PC-3 (cell line): ENCODE data around the gene KISS1R. TPM values are rescaled to one million over a fixed set of nuclear protein-coding genes. Genes with fewer than 3 reads are reported as not detected.
"Not testable (repeated sequence)": the region's sequence is repeated elsewhere in the genome, so short reads cannot be mapped to it uniquely, and the experiment has no call there.

Experiments
- ATAC-seq: fragments of 200-7000 bp; cut with Tn5 transposase; 2 replicates; pipeline ENCODE4 v1.9.1; 2020; ENCODE audit warnings: mild to moderate bottlenecking, moderate library complexity
- BruUV-seq: library from RNA; stranded (reverse); fragments of 400-500 nt; replicated peaks from 2 replicates; lab custom pipeline; 2021; lab: Mats Ljungman, UMichigan
- CTCF ChIA-PET: fragments of 300-600 bp; sonication (Branson Sonifier 250); formaldehyde crosslinking; loops from one replicate; lab custom pipeline; 2022; ENCODE audit warnings: antibody characterized with exemption; lab: Charles Lee
- POLR2A ChIA-PET: fragments of 300-600 bp; sonication (Branson Sonifier 250); formaldehyde crosslinking; loops from one replicate; lab custom pipeline; 2022; ENCODE audit warnings: antibody characterized with exemption; ENCODE audit not compliant: unreplicated experiment; lab: Charles Lee
- DNase-seq: peaks from one replicate; pipeline ENCODE4 v3.0.0-alpha.2; 2015
- H2AFZ ChIP-seq: fragments of 300-600 bp; sonication (generic); 2 replicates; pipeline ENCODE4 v1.6.0; 2016; ENCODE audit warnings: antibody characterized with exemption, low read length
- H3F3A ChIP-seq: fragments of 300-600 bp; sonication (generic); one replicate; pipeline ENCODE4 v1.6.0; 2017; ENCODE audit warnings: antibody characterized with exemption, low read length, control low read depth, mild to moderate bottlenecking; ENCODE audit not compliant: unreplicated experiment
- H3K27ac ChIP-seq: fragments of 300-600 bp; sonication (generic); 2 replicates; pipeline ENCODE4 v1.5.1; 2016; ENCODE audit warnings: mild to moderate bottlenecking, low read length
- H3K27me3 ChIP-seq: fragments of 300-600 bp; sonication (generic); 2 replicates; pipeline ENCODE4 v1.6.1; 2016; ENCODE audit warnings: low read length, mixed read lengths
- H3K36me3 ChIP-seq: fragments of 300-600 bp; sonication (generic); 2 replicates; pipeline ENCODE4 v1.6.1; 2016; ENCODE audit warnings: low read depth, mixed run types, low read length, mixed read lengths
- H3K4me1 ChIP-seq: fragments of 300-600 bp; sonication (generic); 2 replicates; pipeline ENCODE4 v1.5.1; 2016; ENCODE audit warnings: low read length; ENCODE audit not compliant: insufficient read depth
- H3K4me2 ChIP-seq: fragments of 300-600 bp; sonication (generic); 2 replicates; pipeline ENCODE4 v1.6.0; 2016; ENCODE audit warnings: low read length
- H3K4me3 ChIP-seq: fragments of 300-600 bp; sonication (generic); 2 replicates; pipeline ENCODE4 v1.5.1; 2016; ENCODE audit warnings: mild to moderate bottlenecking, low read length, mixed read lengths
- H3K79me2 ChIP-seq: fragments of 300-600 bp; sonication (generic); 2 replicates; pipeline ENCODE4 v1.6.1; 2017; ENCODE audit warnings: low read length, mixed read lengths
- H3K9ac ChIP-seq: fragments of 300-600 bp; sonication (generic); 2 replicates; pipeline ENCODE4 v1.6.0; 2016; ENCODE audit warnings: mild to moderate bottlenecking, low read length
- H3K9me2 ChIP-seq: fragments of 300-600 bp; sonication (generic); replicated peaks from 2 replicates; pipeline ENCODE4 v1.6.1; 2016; ENCODE audit warnings: mixed run types, low read length, mixed read lengths
- H3K9me3 ChIP-seq: fragments of 300-600 bp; sonication (generic); 2 replicates; pipeline ENCODE4 v1.6.1; 2016; ENCODE audit warnings: low read length, mixed read lengths
- H4K20me1 ChIP-seq: fragments of 300-600 bp; sonication (generic); 2 replicates; pipeline ENCODE4 v1.6.1; 2016; ENCODE audit warnings: low read length, mixed read lengths
- EZH2 ChIP-seq: fragments of 300-600 bp; sonication (generic); IDR thresholded peaks from one replicate; pipeline ENCODE4 v1.6.1; 2017; ENCODE audit warnings: antibody characterized with exemption, mild to moderate bottlenecking, low read length; ENCODE audit not compliant: unreplicated experiment
- EZH2phosphoT487 ChIP-seq: fragments of 300-600 bp; sonication (generic); IDR thresholded peaks from 2 replicates; pipeline ENCODE4 v1.6.1; 2018; ENCODE audit warnings: mild to moderate bottlenecking, antibody characterized with exemption, low read length, borderline replicate concordance
- intact Hi-C: fragments of 100-400 bp; cut with micrococcal nuclease; formaldehyde crosslinking; loops from 2 replicates; pipeline ENCODE4 v1.9.0; 2023
- total RNA-seq: library from RNA; depleted of rRNA; stranded (reverse); fragments of >200 nt; gene quantifications from 2 replicates; pipeline ENCODE4 v1.2.3, GENCODE V29; 2014
- TF ChIP-seq, protein P1 (sequence below): fragments of 300-600 bp; sonication (generic); conservative IDR thresholded peaks from 2 replicates; pipeline ENCODE4 v1.5.1; 2017; ENCODE audit warnings: antibody characterized with exemption, low read depth, mild to moderate bottlenecking, low read length

KISS1R gene
- total RNA-seq, 1 experiment from 2014 or later, result 3.9 TPM

DNA sequence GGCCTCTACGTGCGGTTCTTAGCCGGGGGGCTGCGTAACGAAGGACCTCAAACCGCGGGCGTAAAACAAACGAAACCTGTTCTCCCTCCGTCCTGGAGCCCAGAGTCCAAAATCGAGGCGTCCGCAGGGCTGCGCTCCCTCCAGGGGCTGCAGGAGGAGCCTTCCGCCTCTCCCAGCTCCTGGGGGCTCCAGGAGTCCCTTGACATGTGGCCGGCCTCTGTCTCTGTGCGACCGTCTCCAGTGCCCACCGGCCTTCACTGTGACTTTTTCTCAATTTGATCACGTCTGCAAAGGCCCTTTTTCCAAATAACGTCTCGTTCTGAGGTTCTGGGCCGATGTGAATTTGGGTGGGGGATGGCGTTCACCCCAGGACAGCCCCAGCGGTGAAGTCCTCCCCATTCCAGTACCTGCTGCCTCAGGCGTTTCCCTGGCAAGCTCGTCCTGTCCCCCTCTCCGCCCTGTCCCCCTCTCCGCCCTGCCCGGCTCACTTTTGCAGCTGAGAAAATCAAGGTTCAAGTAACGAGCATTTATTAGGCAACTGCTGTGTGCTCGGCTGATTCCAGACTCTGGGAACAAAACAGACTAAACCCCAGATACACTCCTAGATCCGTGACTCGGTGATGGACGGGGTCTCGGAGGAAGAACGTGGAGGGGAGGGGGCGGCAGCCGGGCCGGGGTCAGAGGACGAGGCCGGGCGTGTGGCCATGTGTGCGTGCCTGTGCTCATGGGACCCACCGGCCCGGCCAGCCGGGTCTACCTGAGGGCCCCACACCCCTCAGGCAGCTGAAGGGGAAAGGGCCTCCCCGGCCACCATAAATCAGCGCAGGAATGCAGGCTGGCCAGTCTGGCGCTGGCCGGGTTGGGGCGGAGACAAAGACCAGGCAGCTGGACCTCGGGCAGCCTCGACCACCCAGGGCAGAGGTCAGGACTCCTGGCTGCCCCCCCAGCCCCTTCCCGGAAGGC, 39.0 kb downstream of the KISS1R start:
- ATAC-seq, result no peak
- no peaks in the 10 kb centered on the region for H3K9me3 ChIP-seq
- no peaks in the 10 kb centered on the region for H3K9me2 ChIP-seq
- no TSS peak for BruUV-seq
- H3F3A ChIP-seq, result no peaks in the 10 kb centered on the region
- no peaks in the 10 kb centered on the region for H3K36me3 ChIP-seq
- no peaks in the 10 kb centered on the region for H3K79me2 ChIP-seq
- TF ChIP-seq, protein P1, sequence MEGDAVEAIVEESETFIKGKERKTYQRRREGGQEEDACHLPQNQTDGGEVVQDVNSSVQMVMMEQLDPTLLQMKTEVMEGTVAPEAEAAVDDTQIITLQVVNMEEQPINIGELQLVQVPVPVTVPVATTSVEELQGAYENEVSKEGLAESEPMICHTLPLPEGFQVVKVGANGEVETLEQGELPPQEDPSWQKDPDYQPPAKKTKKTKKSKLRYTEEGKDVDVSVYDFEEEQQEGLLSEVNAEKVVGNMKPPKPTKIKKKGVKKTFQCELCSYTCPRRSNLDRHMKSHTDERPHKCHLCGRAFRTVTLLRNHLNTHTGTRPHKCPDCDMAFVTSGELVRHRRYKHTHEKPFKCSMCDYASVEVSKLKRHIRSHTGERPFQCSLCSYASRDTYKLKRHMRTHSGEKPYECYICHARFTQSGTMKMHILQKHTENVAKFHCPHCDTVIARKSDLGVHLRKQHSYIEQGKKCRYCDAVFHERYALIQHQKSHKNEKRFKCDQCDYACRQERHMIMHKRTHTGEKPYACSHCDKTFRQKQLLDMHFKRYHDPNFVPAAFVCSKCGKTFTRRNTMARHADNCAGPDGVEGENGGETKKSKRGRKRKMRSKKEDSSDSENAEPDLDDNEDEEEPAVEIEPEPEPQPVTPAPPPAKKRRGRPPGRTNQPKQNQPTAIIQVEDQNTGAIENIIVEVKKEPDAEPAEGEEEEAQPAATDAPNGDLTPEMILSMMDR, result no peak
- no peak for TF ChIP-seq EZH2
- TF ChIP-seq EZH2phosphoT487, result no peak
- H3K4me1 ChIP-seq, result peaks cover 15% of the 10 kb centered on the region
- no peak for DNase-seq
- ChIA-PET CTCF (interaction anchor here (0.6 kb wide), 1 partner anchor 186 kb away, joined by 7 read pairs; no protein-coding TSS in a partner anchor), POLR2A (no interaction called here)
- H3K27ac ChIP-seq, result no peak overlapping the region
- H3K9ac ChIP-seq, result no peak overlapping the region
- H3K4me3 ChIP-seq, result no peak overlapping the region
- intact Hi-C loops, result no loop called here
- no peaks in the 10 kb centered on the region for H3K27me3 ChIP-seq
- no peak overlapping the region for H3K4me2 ChIP-seq
- no peaks in the 10 kb centered on the region for H4K20me1 ChIP-seq
- H2AFZ ChIP-seq, result no peak overlapping the region

DNA sequence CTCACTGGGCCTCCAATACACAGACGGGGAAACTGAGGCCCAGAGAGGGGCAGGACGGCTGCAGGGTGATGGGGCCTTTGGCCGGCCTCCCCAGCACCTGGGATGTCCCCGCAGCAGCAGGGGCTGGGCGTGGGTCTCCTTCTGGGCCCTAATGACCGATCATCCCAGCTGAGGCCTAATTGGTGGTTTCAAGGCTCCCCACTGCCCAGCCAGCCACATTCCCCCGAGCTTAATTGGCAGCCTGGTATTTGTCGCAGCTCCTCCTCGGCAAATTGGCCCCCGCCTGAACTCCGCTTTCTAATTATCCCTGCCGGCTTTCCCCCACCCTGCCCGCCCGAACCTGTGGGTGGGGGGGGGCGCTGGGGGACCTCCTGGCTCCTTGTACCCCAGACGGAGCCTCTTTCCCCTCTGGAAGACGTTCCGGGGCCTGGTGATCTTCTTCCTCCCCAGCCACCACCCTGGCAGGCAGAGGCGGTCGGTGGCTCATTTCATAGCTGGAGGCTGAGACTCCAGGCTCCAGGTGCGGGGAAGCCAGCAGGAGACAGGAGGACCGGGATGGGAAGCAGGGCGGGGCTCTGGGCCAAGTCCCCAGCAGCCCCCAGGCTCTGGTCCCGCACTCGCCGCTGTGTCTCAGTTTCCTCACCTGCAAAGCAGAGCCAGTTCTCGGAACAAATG, 39.8 kb downstream of the KISS1R start:
- Histone ChIP-seq H4K20me1 (no peaks in the 10 kb centered on the region), H3F3A (no peaks in the 10 kb centered on the region), H3K9me2 (no peaks in the 10 kb centered on the region), H3K9me3 (no peaks in the 10 kb centered on the region), H3K27me3 (no peaks in the 10 kb centered on the region), H3K36me3 (no peaks in the 10 kb centered on the region), H2AFZ (no peak overlapping the region), H3K79me2 (no peaks in the 10 kb centered on the region), H3K4me3 (no peak overlapping the region), H3K4me1 (peaks cover 16% of the 10 kb centered on the region), H3K4me2 (no peak overlapping the region), H3K9ac (no peak overlapping the region), H3K27ac (no peak overlapping the region)
- BruUV-seq, result no TSS peak
- CTCF ChIA-PET, result interaction anchor here (0.6 kb wide), 1 partner anchor 187 kb away, joined by 7 read pairs; no protein-coding TSS in a partner anchor
- intact Hi-C loops, result no loop called here
- no peak for ATAC-seq
- POLR2A ChIA-PET, result no interaction called here
- DNase-seq, result no peak
- TF ChIP-seq, protein P1, result no peak
- no peak for TF ChIP-seq EZH2
- no peak for TF ChIP-seq EZH2phosphoT487

DNA sequence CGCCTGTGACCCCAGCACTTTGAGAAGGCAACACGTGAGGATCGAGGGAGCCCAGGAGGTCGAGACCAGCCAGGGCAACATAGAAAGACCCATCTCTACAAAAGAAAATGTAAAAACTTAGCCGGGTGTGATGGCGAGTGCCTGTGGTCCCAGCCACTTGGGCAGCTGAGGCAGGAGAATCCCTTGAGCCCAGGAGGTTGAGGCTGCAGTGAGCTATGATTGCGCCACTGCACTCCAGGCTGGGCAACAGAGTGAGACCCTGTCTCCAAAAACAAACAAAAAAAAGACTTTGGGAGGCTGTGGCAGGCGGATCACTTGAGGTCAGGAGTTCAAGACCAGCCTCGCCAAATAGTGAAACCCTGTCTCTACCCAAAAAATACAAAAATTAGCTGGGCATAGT, 40.4 kb downstream of the KISS1R start:
- H3K9ac ChIP-seq, H3K9me2 ChIP-seq, H3K79me2 ChIP-seq, H3F3A ChIP-seq, H3K9me3 ChIP-seq, ATAC-seq, H3K4me3 ChIP-seq, CTCF ChIA-PET, DNase-seq, H3K27ac ChIP-seq, H3K27me3 ChIP-seq, H4K20me1 ChIP-seq, H3K4me2 ChIP-seq, H2AFZ ChIP-seq, BruUV-seq, POLR2A ChIA-PET, intact Hi-C loops, H3K36me3 ChIP-seq: not testable (repeated sequence)
- H3K4me1 ChIP-seq, result peaks cover 20% of the 10 kb centered on the region
